Esophagus squamous epithelium (tissue), 5 donors: ENCODE data around the gene FAM89A. TPM values are rescaled to one million over a fixed set of nuclear protein-coding genes. Genes with fewer than 3 reads are reported as not detected.
A peak's percentile ranks its signal among the peaks of the same experiment; 100 is the strongest.

Experiments used
- DNase-seq: peaks from one replicate; lab custom pipeline; 2025; lab: John Stamatoyannopoulos, UW
- H3K27ac ChIP-seq, 4 donors: fragments of 200-600 bp; sonication (generic); one replicate each; pipeline ENCODE4 v1.5.1; 2016 to 2019; ENCODE audit warnings: mild to moderate bottlenecking in 1 of 4
- H3K27me3 ChIP-seq, 4 donors: fragments of 200-600 bp; sonication (generic); 1 replicate in 3 of 4; 2 replicates in 1 of 4; pipeline versions ENCODE4 v1.5.1 to v1.6.0; 2017 to 2021; ENCODE audit warnings: antibody characterized with exemption in 1 of 4
- H3K36me3 ChIP-seq, 3 donors: fragments of 200-600 bp; sonication (generic); one replicate each; pipeline ENCODE4 v1.5.1; 2016 to 2019
- H3K4me1 ChIP-seq, 3 donors: fragments of 200-600 bp; sonication (generic); one replicate each; pipeline ENCODE4 v1.5.1; 2017 to 2019
- H3K4me3 ChIP-seq, 4 donors: fragments of 200-600 bp; sonication (generic); 1 replicate in 3 of 4; 2 replicates in 1 of 4; pipeline ENCODE4 v1.5.1; 2016 to 2019; ENCODE audit warnings: mild to moderate bottlenecking in 2 of 4, moderate library complexity in 1 of 4
- H3K9me3 ChIP-seq, 3 donors: fragments of 200-600 bp; sonication (generic); one replicate each; pipeline ENCODE4 v1.5.1; 2016 to 2019
- CTCF ChIP-seq, 6 experiments: fragments of 450-650 bp in 4 of 6; fragments of 200-600 bp in 2 of 6; sonication (generic) in 2 of 6; IDR thresholded peaks; one replicate each; pipeline ENCODE4 v1.5.1; 2016 to 2019; ENCODE audit warnings: antibody characterized with exemption in 6 of 6, mild to moderate bottlenecking in 4 of 6, moderate library complexity in 4 of 6
- POLR2A ChIP-seq, 4 donors: fragments of 450-650 bp; IDR thresholded peaks; one replicate each; pipeline ENCODE4 v1.6.1; 2017; ENCODE audit warnings: antibody characterized with exemption in 4 of 4, mild to moderate bottlenecking in 4 of 4, moderate library complexity in 3 of 4
- WGBS, 2 donors: methylation state at CpG; one replicate each; pipeline ENCODE4 v1.1.5; 2018; 5-methylcytosine and 5-hydroxymethylcytosine counted together
- intact Hi-C: fragments of 100-400 bp; cut with DNase I; formaldehyde crosslinking; loops from one replicate; pipeline ENCODE4 v1.15.0; 2022
- total RNA-seq, 4 donors: library from RNA; depleted of rRNA; stranded (reverse); fragments of >200 nt; gene quantifications; one replicate each; pipeline ENCODE4 v1.1.0, GENCODE V29; 2016
- donor health status: DM: yes; HTN: yes; CAD: no.

The FAM89A gene
- total RNA-seq, 4 donors from 2014 or later = 5.0 to 24.8 (median 17.1) TPM

- peaks cover 0 to 4% (median 0%) of the 10 kb centered on the region in 3 donors for H3K9me3 ChIP-seq
- H3K27ac ChIP-seq = peak overlapping the region; percentile 63 to 84 (median 72)
- intact Hi-C loops = no loop called here
- no peaks in the 10 kb centered on the region for H3K36me3 ChIP-seq
- no peak for DNase-seq
- TF ChIP-seq CTCF (IDR thresholded peaks at IDR 0.05) (no peak), POLR2A (IDR thresholded peaks at IDR 0.05) (no peak)
- 0% methylated on average over 4 to 5 of the region's 91 CpGs for WGBS, 2 donors
- H3K27me3 ChIP-seq = peaks cover 0 to 30% (median 1%) of the 10 kb centered on the region in 4 donors
- peaks cover 12 to 31% (median 15%) of the 10 kb centered on the region in 3 donors for H3K4me1 ChIP-seq
- peak overlapping the region; percentile 63 to 91 (median 88) for H3K4me3 ChIP-seq
These were observed 664 bp downstream of the FAM89A start for GRCh38 chr1:231039161-231040018.

GRCh38 chr1:231037585-231038517 is 2.2 kb downstream of the FAM89A start:
- Histone ChIP-seq H3K9me3 (no peaks in the 10 kb centered on the region), H3K27me3 (peaks cover 0 to 30% (median 1%) of the 10 kb centered on the region in 4 donors), H3K4me1 (peaks cover 12 to 31% (median 15%) of the 10 kb centered on the region in 3 donors), H3K4me3 (no peak overlapping the region), H3K27ac (no peak overlapping the region), H3K36me3 (no peaks in the 10 kb centered on the region)
- intact Hi-C loops = no loop called here
- no peak for DNase-seq
- WGBS, 2 donors = 91 to 92% methylated on average over 13 of the region's 13 CpGs
- TF ChIP-seq CTCF (IDR thresholded peaks at IDR 0.05) (no peak), POLR2A (IDR thresholded peaks at IDR 0.05) (no peak)

- Histone ChIP-seq H3K36me3 (no peaks in the 10 kb centered on the region), H3K27me3 (peaks cover 0 to 30% (median 1%) of the 10 kb centered on the region in 4 donors), H3K4me3 (no peak overlapping the region), H3K27ac (no peak overlapping the region), H3K4me1 (peaks cover 12 to 31% (median 15%) of the 10 kb centered on the region in 3 donors), H3K9me3 (no peaks in the 10 kb centered on the region)
- TF ChIP-seq POLR2A (IDR thresholded peaks at IDR 0.05) (no peak), CTCF (IDR thresholded peaks at IDR 0.05) (no peak)
- WGBS, 2 donors = 77 to 94% methylated on average over 5 of the region's 5 CpGs
- DNase-seq = no peak
- intact Hi-C loops = no loop called here
These were observed 3.6 kb downstream of the FAM89A start for GRCh38 chr1:231036416-231036815.

- no peak for TF ChIP-seq CTCF (IDR thresholded peaks at IDR 0.05)
- TF ChIP-seq POLR2A (IDR thresholded peaks at IDR 0.05) = no peak
- no peak for DNase-seq
- 88 to 100% methylated on average over 1 of the region's 1 CpG for WGBS, 2 donors
These were observed 4.3 kb downstream of the FAM89A start for GRCh38 chr1:231035799-231036198.

More at GRCh38 chr1:231035799-231036198, 4.3 kb downstream of the FAM89A start:
- no peak overlapping the region for H3K27ac ChIP-seq
- H3K27me3 ChIP-seq = peaks cover 0 to 28% (median 1%) of the 10 kb centered on the region in 4 donors
- no peak overlapping the region for H3K4me3 ChIP-seq
- H3K36me3 ChIP-seq = no peaks in the 10 kb centered on the region
- H3K4me1 ChIP-seq = peaks cover 9 to 28% (median 12%) of the 10 kb centered on the region in 3 donors
- no peaks in the 10 kb centered on the region for H3K9me3 ChIP-seq
- intact Hi-C loops = no loop called here
